GM23338 (cell line): ENCODE results near the gene BDKRB1.

Source experiments
- CREB1 ChIP-seq: fragments of 250-450 bp; sonication (Bioruptor Pico); IDR thresholded peaks from 2 replicates; pipeline ENCODE4 v1.5.0; 2020; ENCODE audit warnings: low read depth, mild to moderate bottlenecking, moderate library complexity
- CTCF ChIP-seq, 2 experiments: fragments of 200-600 bp in 1 of 2; sonication (generic) in 1 of 2; conservative IDR thresholded peaks; 2 replicates each; pipeline versions ENCODE4 v1.5.1 to v1.6.1; 2016 to 2017; ENCODE audit warnings: antibody characterized with exemption in 2 of 2, low read depth in 2 of 2, mild to moderate bottlenecking in 2 of 2, moderate library complexity in 1 of 2
- EZH2 ChIP-seq: fragments of 200-600 bp; sonication (generic); IDR thresholded peaks from one replicate; pipeline ENCODE4 v1.8.0; 2017; ENCODE audit warnings: antibody characterized with exemption, mild to moderate bottlenecking, low read depth; ENCODE audit not compliant: unreplicated experiment
- EZH2phosphoT487 ChIP-seq: fragments of 200-600 bp; sonication (generic); IDR thresholded peaks from one replicate; pipeline ENCODE4 v1.8.1; 2018; ENCODE audit warnings: antibody characterized with exemption; ENCODE audit not compliant: unreplicated experiment
- NANOG ChIP-seq: IDR thresholded peaks from 2 replicates; pipeline ENCODE4 v1.6.1; 2016; ENCODE audit warnings: antibody characterized with exemption, borderline replicate concordance
- POLR2AphosphoS5 ChIP-seq: IDR thresholded peaks from 2 replicates; pipeline ENCODE4 v1.6.1; 2016; ENCODE audit warnings: antibody characterized with exemption, low read depth
- REST ChIP-seq: IDR thresholded peaks from one replicate; pipeline ENCODE4 v1.6.1; 2018; ENCODE audit warnings: antibody characterized with exemption; ENCODE audit not compliant: unreplicated experiment
- ZNF331 ChIP-seq: fragments of 250-450 bp; sonication (Bioruptor Pico); IDR thresholded peaks from 2 replicates; pipeline ENCODE4 v1.5.0; 2020; ENCODE audit warnings: low read depth, mild to moderate bottlenecking, moderate library complexity

GRCh38 chr14:96260341-96260821, 4.4 kb downstream of the BDKRB1 start:
- TF ChIP-seq POLR2AphosphoS5 (no peak), ZNF331 (CRISPR knock-in tag) (no peak), CTCF (conservative IDR thresholded peaks at IDR 0.05; ENCODE audit: low read depth in 2 of 2) (no peak), REST (no peak), NANOG (no peak), CREB1 (CRISPR knock-in tag) (no peak), EZH2 (no peak), EZH2phosphoT487 (no peak)
